Muscle of back (tissue), 11 donors: ENCODE results near the gene GRK1. TPM values are rescaled to one million over a fixed set of nuclear protein-coding genes. Genes with fewer than 3 reads are reported as not detected.
A peak's percentile ranks its signal among the peaks of the same experiment; 100 is the strongest.
"Not testable (repeated sequence)": the region's sequence is repeated elsewhere in the genome, so short reads cannot be mapped to it uniquely, and the experiment has no call there.

Experiments used
- DNase-seq, 3 donors: peaks; one replicate each; pipeline versions ENCODE4 v3.0.0 to v3.0.0-alpha.2; 2013
- polyA plus RNA-seq, 10 donors: library from polyadenylated mRNA; unstranded; fragments of 120-200 nt; gene quantifications; one replicate each; pipeline ENCODE4 v1.2.1, GENCODE V29; 2013; ENCODE audit not compliant: insufficient read length in 10 of 10

The GRK1 gene
- polyA plus RNA-seq, 10 donors = 0.08 to 0.46 (median 0.25) TPM; not detected in 1

- no peak for DNase-seq
These were observed 2.0 kb upstream of the GRK1 start for GRCh38 chr13:113664751-113665596.

GRCh38 chr13:113665597-113666328 is 1.3 kb upstream of the GRK1 start:
- no peak for DNase-seq

GRCh38 chr13:113666329-113666670 is 719 bp upstream of the GRK1 start:
- DNase-seq = no peak

- no peak for DNase-seq
These were observed 912 bp downstream of the GRK1 start for GRCh38 chr13:113667771-113668490.

- DNase-seq = no peak
These were observed 1.5 kb downstream of the GRK1 start for GRCh38 chr13:113668491-113668971.

- no peak for DNase-seq
These were observed 2.3 kb downstream of the GRK1 start for GRCh38 chr13:113669231-113669754.

- DNase-seq = no peak
These were observed 2.8 kb downstream of the GRK1 start for GRCh38 chr13:113669755-113670341.

- DNase-seq = no peak
These were observed 3.5 kb downstream of the GRK1 start for GRCh38 chr13:113670541-113670940.

- DNase-seq = no peak
These were observed 4.3 kb downstream of the GRK1 start for GRCh38 chr13:113671066-113672001.

- no peak for DNase-seq
These were observed 5.1 kb downstream of the GRK1 start for GRCh38 chr13:113672002-113672651.

- no peak for DNase-seq
These were observed 55.9 kb downstream of the GRK1 start for GRCh38 chr13:113722921-113723320.

GRCh38 chr13:113723410-113724015 is 56.5 kb downstream of the GRK1 start:
- DNase-seq = no peak

GRCh38 chr13:113724016-113724758 is 57.2 kb downstream of the GRK1 start:
- DNase-seq = no peak

- DNase-seq = peak; percentile 47 to 88 (median 65)
These were observed 57.8 kb downstream of the GRK1 start for GRCh38 chr13:113724780-113725315.

- DNase-seq = not testable (repeated sequence)
These were observed 58.5 kb downstream of the GRK1 start for GRCh38 chr13:113725329-113726105.

GRCh38 chr13:113726106-113726821 is 59.2 kb downstream of the GRK1 start:
- not testable (repeated sequence) for DNase-seq

- no peak for DNase-seq
These were observed 60.0 kb downstream of the GRK1 start for GRCh38 chr13:113726961-113727411.
